AML-193 (cell line): ENCODE data around the gene PSORS1C1.

Experiments used
- DNase-seq, 2 experiments: peaks; one replicate each; lab custom pipeline; 2025; lab: John Stamatoyannopoulos, UW

The PSORS1C1 gene

GRCh38 chr6:31096215-31096614 is 18.4 kb upstream of the PSORS1C1 start:
- DNase-seq = no peak

GRCh38 chr6:31096656-31097055 is 17.9 kb upstream of the PSORS1C1 start:
- DNase-seq = no peak

DNA sequence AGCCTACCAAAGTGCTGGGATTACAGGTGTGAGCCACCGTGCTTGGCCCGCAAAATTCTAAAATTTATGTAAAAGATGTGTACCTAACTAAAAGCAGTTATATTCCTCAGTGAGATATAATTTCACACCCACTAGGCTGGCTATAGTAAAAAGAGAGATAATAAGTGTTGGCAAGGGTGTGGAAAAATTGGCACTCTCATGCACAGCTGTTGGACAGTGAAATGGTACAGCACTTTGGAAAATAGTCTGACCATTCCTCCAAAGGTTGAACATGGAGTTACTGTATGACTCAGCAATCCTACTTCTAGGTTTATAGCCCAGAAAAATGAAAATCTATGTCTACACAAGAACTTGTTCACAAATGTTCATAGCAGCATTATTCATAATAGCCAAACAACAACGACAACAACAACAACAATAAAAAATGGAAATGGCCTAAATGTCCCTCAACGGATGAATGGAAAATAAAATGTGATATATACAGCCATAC is 16.1 kb upstream of the PSORS1C1 start:
- DNase-seq = no peak

DNA sequence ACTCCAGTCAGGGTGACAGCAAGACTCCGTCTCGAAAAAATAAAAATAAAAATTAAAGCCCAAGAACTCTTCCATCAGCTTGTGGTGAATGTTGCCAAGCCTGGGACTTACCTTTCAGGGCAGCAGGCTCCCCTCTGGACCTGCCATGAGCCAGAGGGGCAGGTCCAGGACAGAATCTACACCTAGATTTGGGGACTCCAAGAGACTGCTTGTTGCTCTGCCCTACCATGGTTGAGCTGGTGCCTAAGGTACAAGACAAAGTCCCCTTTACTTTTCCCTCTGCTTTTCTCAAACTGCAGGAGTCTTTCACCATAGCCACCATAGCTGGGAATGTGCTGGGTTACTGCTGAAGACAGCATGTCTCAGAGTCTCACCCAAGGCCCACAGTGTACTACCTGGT is 11.5 kb upstream of the PSORS1C1 start:
- DNase-seq = no peak

DNA sequence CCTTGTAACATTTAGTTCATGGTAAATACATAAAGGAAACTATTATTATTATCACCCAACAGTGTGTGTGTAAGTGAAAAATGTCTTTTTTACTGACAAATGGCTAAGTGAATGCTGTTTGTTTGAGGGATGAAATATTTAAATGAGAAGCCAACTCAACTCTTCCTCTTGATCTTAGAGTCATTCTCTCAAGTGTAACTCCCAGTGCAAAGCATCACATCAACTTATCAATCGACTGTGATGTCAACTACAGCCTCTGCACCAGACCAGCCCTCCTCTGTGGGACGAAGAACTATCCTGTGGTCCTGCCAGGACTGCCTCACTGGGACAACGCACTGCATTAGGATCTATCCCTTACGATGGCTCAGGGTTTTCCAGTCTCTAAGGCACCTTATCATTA is 7.5 kb upstream of the PSORS1C1 start:
- DNase-seq = no peak

- DNase-seq = no peak
Observed at GRCh38 chr6:31110825-31111582, 3.6 kb upstream of the PSORS1C1 start.

DNA sequence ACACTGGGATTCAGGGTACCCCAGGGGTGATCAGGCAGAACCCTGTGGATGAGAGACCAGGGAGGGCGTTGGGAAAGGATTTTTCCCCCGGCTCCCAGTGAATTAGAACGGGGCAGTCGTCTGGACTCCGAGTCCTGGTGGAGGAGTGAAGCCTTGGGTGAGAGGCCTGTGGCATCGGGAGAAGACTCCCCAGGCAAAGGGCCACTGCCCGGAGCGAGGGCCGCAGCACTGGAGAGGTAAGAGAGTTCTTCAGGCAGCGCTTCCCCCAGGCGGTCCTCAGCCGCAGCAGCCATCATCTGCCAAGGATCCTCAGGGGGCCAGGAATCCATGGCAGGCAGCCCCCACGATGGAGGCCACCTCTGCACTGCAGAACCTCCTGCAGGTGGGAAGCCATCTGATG is 2.9 kb upstream of the PSORS1C1 start:
- no peak for DNase-seq

DNA sequence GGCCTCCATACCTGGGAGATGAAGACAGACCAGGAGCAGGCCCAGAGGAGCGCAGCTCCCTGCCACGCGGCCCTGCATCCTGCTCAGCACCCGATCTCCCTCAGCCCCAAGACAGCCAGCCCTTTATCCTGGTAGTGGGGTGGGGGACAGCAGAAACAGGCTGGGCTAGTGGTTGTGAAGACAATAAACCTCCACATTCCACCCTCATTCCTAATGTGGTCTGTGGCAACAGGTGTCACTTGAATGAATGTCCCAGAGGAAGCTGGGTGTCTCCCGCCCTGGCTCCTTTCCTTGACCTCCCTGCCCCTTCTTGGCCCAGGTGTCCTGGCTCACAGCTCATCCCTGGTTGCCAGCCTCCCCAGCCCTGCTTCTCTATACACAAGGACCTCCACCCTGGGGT is 2.1 kb upstream of the PSORS1C1 start, which contains the start of gene C6orf15:
TSS of gene C6orf15 (minus strand) at position 98 of the 400 bp plus-strand sequence. CDS start at position 78, 20 bp downstream.
- no peak for DNase-seq

DNA sequence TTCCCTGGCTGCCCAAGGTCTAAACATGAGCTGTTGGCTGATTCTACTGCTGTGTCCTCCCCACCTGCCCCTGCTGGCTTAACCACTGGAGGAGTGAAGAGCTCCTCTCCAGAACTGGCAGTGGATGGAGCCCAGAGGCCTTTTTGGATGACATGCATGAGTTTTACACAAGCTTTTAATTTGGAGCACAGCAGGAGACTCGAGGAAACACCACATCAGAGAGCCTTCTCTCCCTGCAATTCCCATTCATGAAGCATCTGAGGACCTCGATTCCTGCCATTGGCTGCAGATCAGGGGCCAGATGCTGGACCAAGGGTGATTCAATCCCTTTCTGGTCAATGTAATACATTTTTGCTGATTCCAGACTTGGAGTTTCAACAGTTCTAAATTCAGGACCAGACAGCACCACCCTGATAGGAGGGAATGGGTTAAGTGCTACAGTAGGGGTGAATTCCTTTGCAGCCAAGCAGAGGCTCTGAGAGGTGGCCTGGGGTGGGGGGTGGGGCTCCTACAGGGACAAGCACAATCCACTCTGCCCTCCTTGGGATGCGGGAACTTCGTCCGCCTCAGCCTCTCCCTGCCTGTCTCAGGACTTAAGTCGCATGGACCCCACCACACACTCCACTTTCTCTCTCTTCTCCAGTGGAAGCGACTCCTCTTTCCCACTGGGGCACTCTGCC is 599 bp upstream of the PSORS1C1 start:
- DNase-seq = no peak

- DNase-seq = peak in 1 of 2 experiments; percentile 6
Observed at GRCh38 chr6:31114970-31115849, 610 bp downstream of the PSORS1C1 start.

DNA sequence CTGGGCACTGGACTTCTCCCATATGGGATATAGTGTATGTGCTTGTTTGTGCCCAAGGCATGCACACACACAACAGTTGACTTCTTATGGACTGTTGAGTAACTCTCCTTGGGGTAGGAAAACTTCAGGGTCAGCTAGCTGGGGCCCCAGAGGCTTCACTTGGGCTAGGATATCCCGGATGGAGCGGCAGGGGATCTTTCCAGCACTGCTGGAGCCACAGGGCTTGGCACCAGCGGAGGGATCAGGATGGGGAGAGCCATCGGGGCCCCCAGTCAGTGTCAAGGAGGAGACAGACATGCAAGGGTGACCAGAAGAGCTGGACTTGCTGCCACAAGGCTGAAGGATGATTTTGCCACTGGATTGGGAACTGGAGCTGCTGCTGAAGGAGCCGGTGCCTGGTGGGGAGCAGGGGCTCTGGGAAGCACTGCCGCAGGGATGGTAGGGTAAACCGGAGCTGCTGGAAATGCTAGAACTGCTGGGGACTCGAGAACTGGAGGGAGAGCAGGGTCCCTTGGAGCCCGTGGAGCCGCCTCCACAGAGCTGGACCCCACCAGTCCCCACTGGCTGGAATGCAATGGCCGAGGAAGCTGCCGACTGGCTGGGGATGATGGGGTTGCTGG is 1.5 kb downstream of the PSORS1C1 start:
- no peak for DNase-seq

DNA sequence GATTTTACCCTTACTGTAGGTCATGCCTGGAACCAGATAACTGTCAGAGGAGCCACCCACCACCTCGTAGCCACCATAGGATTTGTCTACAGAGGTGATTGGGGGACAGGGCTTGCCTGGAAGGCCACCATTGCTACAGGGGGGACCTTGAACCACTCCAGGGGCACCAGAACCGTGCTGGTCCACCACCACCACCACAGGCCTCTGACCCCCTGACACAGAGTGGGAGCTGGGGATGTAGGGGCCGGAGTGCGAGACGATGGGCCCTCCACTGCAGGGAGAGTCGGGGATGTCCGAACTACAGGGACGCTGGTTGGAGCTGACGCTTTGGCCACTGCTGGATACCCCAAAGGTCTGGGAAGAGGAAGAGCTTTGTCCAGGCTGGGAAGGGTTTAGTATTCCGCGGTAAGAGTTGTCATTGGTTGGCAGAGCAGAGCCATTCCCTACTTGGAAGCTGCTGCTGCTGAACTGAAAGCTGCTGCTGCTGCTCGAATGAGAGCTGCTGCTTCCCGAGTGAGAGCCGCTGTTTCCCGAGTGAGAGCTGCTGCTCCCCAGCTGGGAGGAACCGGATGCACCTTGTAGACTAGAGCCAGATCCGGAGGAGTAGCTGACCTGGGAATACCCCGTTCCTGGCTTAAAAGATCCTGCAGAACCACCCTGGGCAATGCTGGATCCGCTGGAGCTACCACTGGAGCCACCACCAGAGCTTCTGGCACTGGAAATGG is 2.2 kb downstream of the PSORS1C1 start:
- no peak for DNase-seq

DNA sequence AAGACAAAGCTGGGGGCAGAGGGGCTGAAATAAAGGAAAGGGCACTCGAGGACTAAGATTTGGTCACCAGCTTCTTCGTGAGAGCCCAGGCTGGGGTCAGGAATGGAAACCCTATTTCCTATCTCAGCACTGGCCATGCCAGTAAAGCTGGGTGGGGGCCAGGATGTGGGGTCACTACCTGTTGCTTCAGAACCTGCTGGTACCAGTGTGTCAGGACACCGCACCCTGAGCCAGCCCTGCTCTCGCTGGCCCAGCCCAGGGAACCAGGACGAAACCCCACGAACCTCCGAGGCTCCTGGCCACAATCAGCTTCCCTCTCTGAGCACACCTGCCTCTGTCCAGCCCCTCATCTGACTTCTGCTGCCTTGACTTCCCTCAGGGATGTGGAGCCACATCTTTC is 3.6 kb downstream of the PSORS1C1 start:
- DNase-seq = no peak

DNA sequence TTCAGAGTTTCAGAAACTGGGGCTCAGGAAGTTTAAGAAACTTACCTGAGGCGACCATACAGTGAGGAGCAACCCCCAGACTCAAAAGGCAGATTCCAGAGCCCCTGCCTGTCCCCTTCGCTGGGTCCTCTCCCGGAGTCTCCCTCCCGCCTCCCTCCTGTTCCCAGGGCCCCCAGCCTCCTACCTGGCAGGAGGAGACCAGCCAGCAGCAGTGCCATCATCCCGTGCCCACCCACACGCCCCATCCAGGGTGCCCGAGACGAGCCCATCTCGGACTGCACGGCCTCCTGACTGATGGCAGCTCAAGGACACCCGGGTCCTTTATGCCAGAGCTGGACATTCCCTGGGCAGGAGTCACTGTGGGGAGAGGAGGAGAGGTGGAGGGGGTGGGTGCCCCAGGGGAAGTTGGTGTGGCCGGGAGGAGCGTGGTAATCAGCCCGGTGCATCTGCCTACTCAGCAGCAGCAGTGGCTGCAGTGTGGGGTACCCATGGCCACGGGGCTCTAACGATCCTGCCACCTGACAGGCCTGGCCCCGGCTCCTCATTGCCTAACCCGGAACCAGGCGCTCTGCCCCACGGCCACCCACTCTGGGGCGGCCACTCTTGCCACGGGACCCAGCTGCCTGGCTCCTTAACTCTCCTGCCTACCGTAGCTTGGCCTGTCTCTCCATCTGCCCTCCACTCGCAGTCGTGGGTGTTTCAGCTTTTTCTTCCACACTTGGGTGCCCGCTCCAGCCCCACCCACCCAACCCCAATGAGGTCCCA is 5.7 kb downstream of the PSORS1C1 start, which contains the start of gene CDSN:
TSS of gene CDSN (minus strand) at position 296 of the 765 bp plus-strand sequence. CDS start at position 269, 27 bp downstream.
- DNase-seq = no peak

DNA sequence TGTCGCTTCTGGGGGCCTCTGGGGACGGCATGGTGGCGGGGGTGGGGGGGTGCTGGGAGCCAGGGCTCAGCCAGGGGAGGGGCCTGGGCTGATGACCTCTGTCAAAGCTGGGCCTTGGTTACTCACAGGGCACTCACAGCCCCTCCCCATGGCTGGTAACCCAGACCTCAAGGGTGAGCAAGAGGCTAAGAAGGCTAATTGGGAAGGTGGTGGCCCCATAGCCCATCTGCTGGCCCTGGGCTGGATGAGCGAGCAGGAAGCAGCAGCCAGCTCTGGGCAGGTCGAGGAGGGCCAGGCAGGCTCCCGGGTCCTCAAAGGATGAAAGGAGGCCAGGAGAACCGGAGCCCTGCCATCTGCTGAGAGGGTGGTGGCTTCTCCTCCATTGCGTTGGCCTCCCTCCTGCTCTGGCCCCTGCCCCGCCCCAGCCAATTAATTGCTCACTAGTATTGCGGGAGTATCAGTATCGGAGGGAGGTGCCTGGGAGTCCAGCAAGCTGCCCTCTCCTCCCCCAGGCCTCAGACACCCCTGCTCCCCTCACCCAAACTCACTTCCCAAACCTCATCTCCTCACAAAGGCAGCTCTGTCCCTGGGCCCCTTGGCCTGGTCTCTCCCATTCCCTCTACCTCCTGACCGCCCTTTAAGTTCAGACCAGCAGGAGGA is 6.7 kb downstream of the PSORS1C1 start:
- DNase-seq = no peak

DNA sequence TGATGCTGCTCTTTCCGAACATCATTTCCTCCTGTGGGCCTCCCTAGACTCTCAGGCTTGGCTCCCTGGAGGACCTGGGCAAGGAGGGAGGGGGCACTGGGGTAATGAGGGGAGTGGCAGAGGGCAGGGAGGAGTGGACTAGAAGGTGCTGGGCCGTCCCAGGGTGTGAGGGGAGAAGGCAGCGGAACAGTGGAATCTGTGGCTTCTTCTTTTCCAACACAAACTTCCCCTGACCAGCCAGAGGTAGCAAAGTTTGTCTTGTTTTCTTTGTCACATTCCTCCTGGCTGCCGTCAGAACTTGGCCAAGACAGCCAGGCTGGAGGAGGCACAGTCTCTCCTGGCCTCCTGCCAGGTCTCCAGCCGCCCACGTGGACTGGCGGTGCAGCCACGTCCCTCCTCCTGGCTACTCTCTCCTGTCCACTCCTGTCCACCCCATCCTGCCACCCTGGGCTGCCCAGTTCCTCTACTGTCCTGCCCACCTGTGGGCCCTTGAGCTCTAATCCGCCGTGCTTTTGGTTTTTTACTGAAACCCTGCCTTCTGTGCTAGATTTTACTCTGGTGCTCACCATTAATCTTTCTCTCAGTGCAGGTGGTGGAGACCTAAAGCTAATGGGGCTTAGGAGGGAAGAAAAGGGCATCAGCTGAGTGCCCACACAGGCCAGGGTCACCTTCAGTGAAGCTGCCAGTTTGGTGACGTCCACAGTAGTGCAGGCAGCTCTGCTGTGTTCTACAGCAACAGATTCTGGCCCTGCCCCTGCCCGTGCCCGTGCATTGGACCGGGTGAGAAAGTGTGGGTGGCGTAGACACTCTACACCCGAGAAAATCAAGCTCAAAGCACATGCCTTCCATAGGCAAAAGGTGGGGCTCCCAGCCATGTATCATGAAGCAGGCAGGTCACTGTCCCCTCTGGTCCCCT is 8.4 kb downstream of the PSORS1C1 start:
- DNase-seq = no peak

GRCh38 chr6:31125162-31125561 is 10.6 kb downstream of the PSORS1C1 start:
- no peak for DNase-seq

- DNase-seq = no peak
Observed at GRCh38 chr6:31125586-31126363, 11.2 kb downstream of the PSORS1C1 start.
